NCI-H1436 treated with DMSO at 0.1 percent for 48 hours (cell line): ENCODE results near the gene PRKAR1B.

Experiments
- DNase-seq: peaks from one replicate; lab custom pipeline; 2025; lab: John Stamatoyannopoulos, UW

Gene PRKAR1B

DNA sequence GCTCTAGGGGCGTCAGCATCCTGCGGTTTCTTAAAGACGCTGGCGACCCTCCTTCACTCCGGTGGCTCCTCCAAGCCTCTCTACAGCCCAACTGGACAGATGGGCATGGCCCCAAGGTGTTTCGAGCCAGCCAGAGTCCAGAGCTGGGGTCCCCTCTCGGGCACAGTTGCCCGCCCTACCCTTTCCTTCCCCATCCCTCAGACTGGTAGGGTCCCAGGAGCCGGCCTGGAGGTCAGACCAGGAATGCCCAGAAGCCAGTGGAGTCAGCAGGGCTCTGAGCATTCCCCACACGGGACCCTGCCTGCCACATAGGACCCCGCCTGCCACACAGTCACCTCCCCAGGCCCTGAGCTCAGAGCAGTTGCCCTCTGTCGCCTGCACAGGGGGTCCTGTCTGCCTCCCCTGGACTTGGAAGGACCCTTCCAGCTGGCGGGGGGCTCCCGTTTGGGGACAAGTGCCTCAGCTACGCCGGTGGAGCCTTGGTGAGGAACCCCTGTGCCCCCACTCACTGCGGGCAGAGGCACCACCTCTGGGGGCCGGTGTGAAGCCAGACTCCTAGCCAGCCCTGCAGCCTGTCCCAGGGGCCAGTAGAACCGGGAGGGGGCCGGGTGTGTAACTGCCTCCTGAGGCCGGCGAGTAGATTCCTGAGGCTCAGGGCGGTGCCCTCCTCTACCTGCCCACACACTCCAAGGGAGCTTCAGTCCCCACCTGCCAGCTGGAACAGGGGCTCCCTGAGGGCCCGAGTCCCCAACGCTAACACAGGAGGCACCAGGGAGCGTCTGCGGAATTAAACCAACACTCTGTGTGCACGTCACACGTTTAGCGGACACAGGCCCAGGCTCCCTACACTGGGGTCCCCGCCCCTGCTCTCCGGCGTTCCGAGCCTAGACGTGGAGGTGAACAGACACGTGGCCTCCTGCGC is 188.1 kb downstream of the PRKAR1B start:
- DNase-seq = no peak

DNA sequence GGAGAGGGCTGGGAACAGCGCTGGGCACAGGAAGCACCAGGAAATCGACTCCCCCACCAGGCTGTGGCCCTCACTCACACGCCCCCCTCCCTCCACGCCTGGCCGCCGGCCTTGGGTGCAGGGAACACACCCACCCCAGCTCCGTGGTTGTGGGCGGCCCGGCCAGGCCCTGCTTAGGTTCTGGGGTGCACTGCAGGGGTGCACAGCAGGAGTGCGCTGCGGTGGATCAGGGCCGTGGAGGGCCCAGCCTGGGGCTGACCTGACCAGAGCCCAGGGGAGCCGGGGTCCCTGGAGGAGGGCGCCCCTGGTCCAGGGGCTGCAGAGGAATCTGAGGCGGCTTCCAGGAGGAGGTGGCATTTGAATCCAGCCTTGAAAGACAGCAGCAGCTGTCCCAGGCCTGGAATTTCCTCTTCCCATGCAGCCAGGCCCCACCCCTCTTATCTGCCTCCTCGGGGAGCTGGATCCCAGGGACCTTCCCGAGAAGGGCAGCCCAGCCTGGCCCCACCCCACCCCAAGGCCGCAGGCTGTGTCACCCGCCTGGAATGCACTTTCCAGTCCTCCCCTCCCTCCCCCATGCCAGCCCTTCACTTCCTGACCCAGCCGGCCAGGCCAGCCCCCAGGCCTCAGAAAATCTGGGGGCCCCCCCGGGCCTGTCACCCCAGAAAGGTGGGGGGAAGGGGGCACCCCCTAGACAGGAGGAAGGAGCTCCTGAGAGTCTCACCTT is 189.0 kb downstream of the PRKAR1B start:
- DNase-seq = no peak

DNA sequence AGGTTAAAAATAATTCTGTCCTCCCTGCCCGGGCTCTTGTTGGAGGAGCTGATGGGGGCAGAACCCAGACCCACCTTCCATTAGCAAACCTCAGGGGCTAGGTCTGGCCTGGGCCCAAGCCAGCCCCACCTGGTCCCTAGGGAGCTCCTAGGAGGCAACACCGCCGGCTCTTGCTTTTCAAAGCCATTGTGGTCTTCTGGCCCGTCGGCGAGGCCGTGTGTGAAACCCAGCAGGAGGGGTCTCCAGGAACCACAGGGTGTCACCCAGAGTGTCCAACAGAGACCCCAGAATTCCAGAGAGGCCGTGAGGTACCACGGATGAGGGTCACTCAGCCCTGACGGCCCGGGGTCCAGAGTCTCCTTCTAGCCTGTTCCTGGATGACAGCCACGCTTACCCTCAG is 190.8 kb downstream of the PRKAR1B start:
- DNase-seq = no peak

DNA sequence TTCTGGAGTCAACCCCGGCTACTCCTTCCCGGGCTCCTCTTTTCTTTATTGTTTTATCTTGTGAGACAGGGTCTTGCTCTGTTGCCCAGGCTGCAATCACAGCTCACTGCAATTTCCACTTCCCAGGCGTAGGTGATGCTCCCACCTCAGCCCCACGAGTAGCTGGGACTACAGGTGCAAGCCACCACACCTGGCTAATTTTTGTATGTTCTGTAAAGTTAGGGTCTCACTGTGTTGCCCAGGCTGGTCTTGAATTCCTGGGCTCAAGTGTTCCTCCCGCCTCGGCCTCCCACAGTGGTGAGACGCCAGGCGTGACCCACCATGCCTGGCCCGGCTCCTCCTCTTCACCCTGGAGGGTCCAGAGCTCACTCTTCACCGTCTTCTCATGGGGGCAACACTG is 192.1 kb downstream of the PRKAR1B start:
- no peak for DNase-seq

DNA sequence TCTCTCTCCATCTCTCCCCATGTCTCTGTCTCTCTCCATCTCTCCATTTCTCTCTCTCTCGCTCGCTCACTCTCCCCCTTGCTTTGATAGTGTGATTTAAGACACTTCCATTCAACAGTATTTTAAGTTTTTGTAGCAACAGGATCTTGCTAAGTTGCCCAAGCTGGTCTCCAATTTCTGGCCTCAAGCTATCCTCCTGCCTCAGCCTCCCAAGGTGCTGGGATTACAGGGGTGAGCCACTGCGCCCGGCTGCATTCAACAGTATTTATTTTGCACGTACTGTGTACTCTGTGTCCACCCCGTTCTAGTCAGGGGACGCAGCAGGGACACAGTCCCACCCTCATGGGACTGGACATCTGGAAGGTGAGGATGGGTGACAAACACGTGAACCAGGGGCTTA is 193.0 kb downstream of the PRKAR1B start:
- DNase-seq = no peak

DNA sequence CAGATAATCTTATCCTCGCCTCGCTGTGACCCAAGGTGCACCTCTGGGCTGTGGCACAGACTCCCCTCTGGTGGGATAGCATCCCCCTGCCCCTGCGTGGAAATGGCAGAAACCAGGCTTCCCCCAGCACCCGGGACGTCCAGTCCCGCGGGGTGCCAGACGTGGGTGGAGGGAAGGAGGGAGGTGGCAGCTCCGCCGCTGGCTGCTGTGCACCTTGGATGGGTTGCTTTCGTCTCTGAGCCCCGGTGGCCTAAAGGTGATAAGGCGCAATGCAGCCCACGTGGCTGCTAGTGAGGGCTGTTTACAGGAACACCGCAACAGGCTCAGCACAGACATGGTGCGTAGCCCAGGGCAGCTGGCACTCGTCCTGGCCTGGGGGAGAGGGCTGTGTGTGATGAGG is 193.8 kb downstream of the PRKAR1B start:
- no peak for DNase-seq

DNA sequence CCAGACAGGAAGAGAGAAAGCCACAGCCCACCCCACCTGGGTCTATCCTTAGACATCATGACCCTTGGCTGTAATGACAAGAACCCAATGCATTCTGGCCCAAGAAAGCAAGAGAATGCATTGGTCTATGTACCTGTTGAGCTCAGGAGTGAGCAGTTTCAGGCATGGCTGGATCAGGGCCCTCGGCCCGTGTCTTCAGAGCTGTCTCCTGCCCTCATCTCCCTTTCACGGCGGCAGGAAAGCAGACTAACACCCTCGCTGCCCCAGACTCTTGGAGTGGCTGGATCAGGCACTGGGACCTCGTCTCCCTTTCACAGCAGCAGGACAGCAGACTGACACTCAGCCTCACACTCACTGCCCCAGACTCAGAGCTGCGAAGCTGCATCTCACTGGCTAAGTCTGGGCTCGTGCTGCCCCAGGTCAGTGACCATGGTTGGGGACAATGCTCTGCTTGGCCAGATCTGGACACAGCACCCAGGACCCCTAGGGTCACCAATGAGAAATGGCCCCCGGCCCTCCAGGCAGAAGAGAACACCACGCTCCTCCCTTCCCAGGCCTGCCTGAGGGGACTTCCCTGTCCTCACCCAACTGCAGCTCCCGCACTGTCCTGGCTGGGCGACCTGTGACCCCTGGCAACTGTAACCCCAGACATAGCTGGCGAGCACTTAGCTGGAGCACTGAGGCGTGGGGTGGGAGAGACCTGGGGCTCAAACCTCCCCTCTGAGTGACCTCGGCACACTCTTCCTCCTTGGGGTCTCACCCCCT is 194.5 kb downstream of the PRKAR1B start:
- DNase-seq = no peak

DNA sequence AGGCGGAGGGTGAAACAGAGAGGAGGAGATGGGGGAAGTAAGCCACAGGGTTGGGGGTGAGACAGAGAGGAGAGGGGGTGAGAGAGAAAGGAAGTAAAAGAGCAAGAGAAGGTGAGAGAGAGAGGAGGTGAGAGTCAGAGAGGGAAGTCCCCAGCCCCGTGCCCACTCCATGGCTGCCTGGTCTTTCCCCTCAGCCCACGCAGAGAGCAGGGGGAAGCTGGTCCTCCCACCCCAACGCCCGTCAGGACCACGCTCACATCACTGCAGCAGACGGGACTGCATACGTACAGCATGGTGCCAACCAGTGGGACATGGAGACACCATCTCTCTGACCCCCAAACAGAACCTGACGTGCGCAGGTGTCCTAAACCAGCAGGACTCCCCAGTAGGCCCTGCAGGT is 195.3 kb downstream of the PRKAR1B start:
- DNase-seq = no peak

DNA sequence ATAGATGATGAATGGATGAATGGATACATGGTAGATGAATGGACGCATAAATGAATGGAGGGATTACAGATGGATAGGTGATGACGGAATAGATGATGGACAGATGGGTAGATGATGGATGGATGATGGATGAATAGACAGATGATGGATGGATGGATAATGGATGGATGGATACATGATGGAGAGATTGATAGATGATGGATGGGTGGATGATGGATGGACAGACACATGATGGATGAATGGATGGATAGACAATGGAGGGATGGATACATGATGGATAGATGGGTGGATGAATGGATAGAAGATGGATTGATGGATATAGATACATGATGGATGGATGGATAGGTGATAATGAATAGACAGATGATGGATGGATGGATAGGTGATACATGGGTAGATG is 198.6 kb downstream of the PRKAR1B start:
- DNase-seq = no peak

DNA sequence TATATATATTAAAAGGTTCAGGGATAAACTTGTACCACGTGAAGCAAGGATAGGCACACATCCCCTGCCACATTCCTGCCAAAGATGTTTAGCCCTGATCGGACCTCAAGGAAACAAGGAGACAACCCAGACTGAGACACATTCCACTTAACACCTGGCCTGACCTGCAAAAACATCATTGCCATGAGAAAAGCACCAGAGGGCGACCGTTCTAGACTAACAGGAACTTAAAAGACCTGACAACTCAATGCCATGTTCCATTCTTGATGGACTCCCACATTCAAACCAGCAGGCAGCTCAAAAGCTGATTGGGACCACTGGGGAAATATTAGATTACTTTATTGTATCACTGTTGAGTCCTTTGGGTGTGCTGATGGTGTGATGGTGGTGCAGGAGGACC is 199.4 kb downstream of the PRKAR1B start:
- DNase-seq = no peak

DNA sequence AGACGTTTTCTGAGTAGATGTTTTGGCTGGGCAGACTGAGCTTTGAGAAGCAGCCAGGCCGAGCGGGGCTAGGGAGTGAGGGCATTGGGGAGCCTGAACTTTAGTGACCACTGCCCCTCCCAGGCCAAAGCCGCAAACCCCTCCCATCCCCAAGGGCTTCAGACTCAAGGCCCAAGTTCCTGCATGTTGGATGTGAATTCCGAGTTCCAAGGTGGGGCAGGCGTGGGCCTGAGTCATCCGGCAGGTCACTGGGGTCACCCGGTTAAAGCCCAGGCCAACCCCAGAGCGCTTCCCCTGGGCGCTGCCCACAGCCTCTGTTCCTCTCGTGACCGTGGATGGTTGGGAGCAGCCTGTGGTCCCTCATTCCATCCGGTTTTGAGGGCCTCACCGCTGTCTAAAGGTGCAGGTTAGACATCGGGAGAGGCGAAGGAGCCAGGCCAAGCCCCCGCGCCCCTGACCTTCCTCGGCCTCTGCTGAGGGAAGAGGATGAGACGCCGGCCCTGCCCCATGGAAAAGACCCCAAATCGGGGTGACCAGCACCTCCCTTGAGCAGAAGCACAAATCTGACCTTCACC is 200.5 kb downstream of the PRKAR1B start:
- no peak for DNase-seq

DNA sequence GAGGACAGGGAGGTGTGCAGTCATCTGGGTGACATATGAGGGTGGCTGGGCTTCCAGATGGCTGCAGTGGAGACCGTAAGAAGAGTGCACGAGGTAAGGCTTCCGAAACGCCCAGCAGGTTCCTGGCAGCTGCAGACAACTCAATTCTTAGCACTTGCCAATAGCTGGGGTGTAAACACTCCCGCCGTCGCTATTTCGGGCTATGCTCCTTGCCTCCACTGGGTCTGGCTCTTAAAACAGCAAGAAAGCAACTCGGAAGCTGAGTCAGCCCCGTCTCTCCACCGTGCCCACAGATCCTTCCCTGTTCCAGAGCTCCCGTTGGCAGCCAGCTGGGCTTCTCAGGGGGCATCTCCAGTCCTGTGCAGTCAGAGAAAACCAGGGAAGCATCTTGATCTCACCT is 201.3 kb downstream of the PRKAR1B start:
- DNase-seq = no peak

DNA sequence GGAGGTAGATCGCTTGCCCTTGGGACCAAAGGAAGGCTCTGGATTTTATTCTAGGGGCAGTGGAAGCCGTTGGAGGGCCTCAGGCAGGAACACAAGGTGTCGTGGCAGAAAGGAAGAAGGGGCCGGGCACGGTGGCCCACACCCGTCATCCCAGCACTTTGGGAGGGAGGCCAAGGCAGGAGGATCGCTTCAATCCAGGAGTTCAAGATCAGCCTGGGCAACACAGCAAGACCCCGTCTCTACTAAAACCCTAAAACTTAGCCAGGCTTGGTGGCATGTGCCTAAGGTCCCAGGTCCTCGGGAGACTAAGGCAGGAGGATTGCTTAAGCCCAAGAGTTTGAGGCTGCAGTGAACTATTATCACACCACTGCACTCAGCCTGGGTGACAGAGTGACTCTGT is 202.3 kb downstream of the PRKAR1B start:
- DNase-seq = no peak

DNA sequence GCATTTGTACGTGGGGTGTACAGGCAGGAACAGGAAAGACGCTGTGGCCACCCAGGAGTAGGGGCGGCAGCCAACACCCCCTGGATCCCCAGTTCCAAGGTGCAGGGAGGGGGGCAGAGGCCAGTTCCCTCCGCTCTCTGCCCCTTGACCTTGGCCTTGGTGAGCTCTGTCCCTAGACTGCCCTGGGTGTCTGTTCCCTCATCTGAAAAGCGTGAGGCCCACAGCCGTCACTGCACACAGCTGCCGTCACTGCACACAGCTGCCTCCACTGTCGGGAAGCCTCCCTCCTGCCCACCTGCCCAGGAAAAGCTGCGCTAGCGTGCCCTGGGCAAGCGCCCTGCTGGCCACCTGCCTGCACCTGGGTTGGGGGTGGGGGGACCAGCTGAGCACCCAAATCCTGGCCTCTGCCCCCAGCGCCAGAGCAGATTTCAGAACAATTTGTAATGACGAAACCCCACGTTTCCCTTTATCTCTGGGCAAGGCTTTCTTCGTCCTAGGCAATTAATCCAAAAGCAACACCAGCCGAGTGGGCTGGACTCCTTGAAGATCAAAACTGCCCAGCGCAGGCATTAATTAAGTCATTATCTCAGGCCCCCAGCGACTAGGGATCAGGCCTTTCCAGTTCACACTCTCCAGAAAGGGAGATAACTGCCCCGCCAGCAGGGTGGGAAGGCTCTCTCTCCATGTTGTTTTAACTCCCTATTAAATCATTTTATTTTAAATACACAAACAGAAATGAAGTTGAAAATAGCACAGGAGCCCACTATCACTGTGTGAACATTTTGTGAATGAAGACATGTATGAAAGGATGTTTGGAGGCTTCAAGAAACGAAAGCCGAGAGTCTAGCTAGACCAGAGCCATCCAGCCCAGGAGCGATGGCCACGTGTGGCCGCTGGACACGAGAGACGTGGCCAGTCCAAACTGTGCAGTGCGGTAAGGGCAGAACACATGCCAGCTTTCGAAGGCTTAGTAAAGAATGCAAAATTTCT is 203.4 kb downstream of the PRKAR1B start:
- DNase-seq = no peak

DNA sequence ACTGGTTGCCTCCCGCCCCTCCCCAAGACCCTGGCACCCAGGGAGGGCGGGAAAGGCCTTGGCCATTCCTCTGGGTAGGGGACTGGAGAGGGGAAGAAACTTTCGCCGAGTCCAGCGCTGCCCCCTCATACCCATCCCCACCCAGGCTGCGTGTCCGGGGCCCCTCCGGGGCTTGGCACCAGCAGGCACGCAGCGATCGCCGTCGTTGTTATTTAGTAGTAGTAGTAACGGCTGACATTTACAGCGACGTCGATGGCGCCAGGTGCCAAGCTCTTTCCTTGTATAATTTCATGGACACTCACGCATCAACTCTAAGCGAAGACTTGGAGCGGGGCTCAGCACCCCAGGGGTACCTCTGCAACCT is 204.1 kb downstream of the PRKAR1B start:
- no peak for DNase-seq

DNA sequence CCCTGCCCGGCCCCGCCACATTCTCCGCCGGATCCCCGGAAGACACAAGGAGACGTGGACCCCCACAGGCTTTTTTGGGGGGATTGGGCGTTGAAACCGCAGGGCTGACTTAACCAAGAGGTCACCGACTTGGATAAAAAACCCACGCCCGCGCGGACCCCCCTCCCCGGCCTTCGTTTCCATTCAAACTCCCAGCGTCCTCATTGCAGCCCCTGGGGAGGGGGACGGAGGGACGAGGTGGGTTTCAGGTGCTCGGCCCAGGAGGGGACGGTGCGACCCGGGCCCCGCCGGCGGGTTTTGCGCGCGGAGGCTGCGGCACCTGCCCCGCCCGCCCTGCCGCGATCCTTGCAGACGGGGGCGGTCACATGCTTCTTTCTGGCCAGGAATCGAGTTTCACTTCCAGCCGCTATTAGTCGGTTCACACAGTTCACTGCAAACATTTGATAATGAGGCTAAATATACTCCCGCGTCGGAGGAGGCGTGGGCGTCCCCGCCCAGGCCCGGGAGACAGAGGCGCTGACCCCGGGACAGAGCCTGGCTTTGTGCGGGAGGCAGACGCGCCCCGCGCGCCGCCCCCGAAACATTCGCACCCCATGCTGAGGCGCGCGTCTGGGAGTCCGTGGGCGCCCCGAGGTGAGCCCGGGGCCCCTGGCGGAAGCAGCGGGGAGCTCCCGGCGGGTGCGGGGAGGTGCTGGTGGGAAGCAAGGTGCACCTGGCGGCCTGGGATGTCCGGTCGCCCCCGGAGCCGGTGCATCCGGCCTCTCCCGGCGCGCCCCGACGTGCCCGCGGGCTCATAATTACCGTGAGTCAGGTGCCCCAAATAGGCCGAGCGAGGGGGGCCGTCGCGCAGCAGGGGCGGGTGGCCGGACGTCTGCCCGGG is 204.8 kb downstream of the PRKAR1B start:
- DNase-seq = no peak

DNA sequence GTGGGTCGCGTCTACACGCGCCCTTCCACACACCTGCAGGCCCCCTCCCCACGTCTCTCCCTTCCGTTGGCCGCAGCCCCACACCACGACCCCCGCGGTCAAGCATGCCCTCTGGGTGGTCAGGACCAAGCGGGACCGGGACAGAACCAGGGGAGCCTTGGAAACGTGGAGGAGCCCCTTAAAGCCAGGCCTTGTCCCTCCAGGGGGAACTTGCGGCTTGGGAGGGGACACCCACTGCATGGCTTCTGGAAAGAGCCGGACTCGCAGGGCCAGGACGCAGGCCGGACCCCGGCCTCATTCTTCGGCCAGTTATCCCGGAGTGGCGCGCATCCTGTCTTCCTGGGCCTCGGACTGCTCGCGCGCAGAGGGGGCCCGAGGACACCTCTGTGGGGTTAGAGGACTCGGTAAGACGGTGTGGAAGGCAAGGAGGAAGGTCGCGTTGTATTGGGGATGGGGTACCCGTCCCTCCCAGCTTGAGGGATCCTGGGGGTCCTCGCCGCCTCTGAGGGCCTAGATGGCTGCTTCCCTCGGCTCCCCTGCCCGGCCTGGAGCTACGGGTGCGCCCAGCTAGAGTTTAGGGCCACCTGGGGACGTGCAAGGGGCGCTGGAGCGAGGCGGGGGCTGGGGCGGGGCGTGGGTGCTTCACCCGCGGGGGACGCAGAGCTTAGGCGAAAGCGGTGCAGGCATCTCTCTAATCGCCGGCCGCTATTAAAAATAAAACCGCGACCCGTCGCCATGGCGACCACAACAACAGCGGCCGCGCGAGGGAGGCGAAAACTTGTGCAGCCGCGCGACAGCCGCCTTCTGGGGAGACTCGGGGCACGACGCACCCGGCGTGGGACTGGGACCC is 205.6 kb downstream of the PRKAR1B start:
- DNase-seq = no peak

DNA sequence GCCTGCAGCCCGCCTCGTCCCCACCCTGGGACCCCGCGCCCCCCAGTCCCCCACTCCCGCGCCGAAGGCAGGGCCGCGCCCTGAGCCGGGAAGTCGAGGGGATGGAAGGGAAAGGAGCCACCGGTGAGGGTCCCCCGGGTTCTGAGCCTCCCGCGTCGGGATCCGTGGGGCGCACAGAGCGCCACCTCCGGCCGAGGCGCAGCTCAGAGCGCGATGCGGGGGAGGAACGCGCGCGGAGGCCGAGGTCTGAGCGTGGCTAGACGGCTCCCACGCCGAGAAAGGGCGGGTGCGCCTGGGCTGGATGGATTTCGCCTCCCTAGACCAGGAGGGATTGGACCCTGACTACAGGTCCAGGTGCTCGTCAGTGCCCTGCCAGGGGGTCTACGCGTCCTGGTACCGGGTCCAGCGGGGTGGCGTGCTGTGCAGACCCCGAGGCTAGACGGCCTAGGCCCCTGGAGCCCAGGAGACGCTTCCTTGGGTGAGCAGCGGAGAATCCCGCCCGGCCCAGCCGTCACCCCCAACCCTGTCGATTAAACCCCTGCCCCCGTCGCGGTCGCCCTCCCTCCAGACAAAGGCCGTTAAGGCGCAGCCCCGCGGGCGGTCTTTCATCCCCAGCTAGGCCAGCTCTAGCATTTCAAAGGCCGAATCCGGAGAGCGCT is 206.4 kb downstream of the PRKAR1B start:
- no peak for DNase-seq
